Stimulated activated CD4-positive, alpha-beta T cell treated with anti-CD3 and anti-CD28 coated beads, Interleukin-12 subunit alpha, Interleukin-12 subunit beta, amount 100 ng/mL, for 48 hours (primary cell): Measurements from ENCODE around the gene DIP2C.
"Not testable (repeated sequence)": the region's sequence is repeated elsewhere in the genome, so short reads cannot be mapped to it uniquely, and the experiment has no call there.

ENCODE experiments used
- DNase-seq, 3 donors: peaks; one replicate each; pipeline ENCODE4 v3.0.0-alpha.2; 2020; ENCODE audit warnings: low read depth in 2 of 3, low spot score in 1 of 3

DIP2C gene

GRCh38 chr10:700183-700582, 10.7 kb upstream of the DIP2C start:
- not testable (repeated sequence) for DNase-seq

GRCh38 chr10:697097-697875, 7.8 kb upstream of the DIP2C start:
- DNase-seq = no peak

DNA sequence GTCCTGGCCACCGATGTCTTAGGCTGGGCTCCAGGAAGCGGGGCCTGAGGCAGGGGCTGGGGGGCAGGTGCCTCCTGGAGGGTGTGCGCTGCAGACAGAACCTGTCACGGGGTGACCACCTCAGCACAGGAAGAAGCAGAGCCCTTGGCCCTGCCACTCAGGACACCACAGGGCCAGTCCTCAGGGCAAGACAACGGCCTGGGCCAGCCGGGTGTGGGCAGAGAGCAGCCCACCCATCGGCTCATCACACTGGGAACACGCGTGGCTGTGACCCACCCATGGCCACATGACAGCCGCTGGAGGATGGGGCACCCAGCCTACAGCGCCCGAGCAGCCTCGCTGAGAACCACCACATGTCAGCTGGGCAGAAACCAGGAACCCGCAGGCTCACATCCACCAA, 5.9 kb upstream of the DIP2C start:
- no peak for DNase-seq

GRCh38 chr10:693506-693905, 4.0 kb upstream of the DIP2C start:
- DNase-seq = no peak

GRCh38 chr10:692682-693351, 3.3 kb upstream of the DIP2C start:
- DNase-seq = no peak

DNA sequence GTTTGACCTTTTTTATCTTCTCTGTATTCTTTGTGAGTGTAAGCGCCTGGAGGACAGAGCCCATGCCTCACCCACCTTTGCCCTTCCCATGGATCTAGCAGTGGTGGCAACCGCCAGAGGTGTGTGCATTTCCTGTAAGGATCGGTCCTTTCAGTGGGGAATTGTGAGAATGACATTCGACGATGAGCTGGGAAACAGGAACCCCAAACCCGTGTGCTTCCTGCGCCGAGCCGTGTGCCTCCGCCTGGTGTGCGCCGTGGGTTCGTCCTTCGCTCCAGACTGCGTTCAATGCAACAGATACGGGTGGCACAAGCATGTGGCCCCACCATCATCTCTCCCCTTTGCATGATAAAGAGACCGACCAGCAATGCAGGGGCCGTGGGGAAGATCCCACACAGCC, 1.7 kb upstream of the DIP2C start:
- DNase-seq = no peak

DNA sequence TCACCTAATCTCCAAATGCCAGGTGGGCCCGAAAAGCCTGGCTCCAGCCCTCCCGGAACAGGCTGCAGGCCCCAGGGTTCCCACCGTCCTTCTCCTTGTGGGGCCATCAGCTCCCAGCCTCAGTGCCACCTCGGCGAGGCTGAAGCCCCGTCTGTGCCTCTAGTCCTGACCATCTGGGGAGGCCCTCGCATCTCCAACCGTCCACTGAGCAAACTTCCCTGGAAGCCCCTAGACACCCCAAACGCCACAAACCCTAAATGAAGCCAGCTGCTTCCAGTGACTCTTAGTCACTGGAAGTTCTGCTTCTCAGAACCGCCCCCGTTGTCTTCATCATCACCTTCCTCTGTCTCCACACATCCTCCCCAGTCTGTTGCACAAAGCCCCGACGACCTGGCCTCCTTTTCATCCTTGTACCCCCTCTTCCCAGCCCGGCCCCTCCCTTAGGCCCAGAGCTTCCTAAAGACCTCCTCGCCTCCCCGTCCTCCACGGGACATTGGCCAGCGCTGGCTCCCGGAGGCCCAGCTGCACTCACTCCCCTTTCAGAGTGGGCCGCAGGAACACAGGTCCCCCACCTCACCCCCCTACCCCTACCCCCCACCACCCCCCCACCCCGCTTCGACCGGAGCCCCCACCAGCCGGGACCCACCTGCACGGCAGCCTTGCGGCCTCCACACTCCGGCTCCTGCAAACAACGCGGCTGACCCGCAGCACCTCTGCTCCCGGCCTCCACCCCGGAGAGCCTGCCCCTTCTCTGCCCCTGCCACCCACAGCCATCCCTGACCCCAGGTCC, 1.1 kb upstream of the DIP2C start:
- DNase-seq = no peak

GRCh38 chr10:689121-689451, 382 bp downstream of the DIP2C start:
- no peak for DNase-seq

DNA sequence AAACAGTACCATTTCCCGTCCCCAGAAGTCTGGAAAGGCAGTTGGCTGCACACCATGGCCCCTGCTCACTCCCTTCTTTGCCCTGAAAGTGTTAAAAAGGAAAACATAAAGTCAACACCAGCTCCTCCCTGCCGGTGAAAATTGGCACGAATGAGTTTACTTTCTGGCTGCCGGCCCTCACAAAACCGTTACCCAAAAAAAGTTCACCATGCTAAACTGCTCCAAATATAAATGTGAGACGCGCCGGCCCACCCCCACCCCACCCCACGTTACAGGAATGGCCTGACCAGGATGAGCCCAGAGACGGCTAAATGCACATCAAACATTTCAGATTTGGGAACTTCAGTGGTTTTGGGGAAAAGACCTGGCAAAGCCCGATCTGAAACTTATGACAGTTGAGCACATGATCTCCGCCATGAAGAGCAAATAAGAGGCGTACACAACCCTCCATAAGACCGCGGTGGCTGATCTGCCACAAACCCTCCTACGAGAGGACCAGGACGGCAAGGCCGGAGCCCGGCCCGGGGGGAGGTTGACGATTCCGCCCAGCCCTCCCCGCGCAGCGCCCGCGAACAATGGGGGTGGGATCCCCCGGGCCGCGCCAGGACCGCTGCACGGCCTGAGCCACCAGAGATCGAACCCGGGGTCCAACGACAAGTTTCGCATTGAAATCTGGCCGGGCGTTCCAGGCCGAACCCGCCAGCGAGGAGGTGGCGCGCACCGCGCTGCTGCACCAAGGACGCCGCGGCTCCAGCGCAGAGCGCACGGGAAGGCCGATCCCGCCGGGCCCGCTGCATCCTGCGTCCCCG, 952 bp downstream of the DIP2C start:
- no peak for DNase-seq

GRCh38 chr10:687583-688311, 1.7 kb downstream of the DIP2C start:
- DNase-seq = no peak

DNA sequence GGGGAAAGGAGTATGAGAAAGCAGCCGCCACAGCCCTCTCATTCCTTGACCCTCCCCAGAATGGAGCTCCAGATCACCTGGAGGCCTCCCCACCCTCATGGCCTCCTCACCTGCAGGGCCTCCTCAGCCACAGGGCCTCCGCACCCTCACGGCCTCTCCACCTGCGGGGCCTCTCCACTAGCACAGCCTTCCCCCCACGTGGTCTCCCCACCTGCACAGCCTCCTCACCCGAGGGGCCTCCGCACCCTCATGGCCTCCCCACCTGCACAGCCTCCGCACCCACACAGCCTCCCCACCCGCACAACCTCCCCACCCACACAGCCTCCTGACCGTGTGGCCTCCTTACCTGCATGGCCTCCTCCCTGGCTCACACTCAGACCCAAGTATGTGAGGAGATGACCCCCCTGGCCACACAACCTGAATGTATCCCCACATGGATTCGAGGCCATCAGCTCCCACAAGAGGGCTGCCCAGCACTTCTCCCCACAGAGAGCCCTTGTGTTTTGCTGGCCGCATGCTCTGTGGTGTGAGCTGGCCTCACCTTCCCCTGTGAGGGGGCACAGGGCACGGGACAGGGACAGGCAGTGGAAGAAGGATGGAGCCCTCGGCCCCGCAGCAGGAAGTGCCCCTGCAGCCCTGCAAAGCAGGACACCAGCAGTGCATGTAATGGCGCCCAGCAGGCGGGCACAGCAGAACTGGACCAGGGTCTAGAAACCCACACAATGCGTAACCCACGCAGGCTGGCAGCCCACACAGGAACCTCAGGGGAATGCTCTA, 3.1 kb downstream of the DIP2C start:
- no peak for DNase-seq

DNA sequence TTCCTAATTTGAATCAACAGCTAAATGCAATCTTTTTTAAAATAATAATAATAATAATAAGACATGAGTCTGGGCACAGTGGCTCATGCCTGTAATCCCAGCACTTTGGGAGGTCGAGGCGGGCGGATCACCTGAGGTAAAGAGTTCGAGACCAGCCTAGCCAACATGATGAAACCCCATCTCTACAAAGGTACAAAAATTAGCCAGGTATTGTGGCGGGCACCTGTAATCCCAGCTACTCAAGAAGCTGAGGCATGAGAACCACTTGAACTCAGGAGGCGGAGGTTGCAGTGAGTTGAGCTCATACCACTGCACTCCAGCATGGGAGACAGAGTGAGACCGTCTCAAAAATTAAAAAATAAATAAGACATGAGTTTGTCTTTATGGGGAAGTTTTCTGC, 3.9 kb downstream of the DIP2C start:
- DNase-seq = no peak

- no peak for DNase-seq
Observed at GRCh38 chr10:683448-684071, 5.9 kb downstream of the DIP2C start.

DNA sequence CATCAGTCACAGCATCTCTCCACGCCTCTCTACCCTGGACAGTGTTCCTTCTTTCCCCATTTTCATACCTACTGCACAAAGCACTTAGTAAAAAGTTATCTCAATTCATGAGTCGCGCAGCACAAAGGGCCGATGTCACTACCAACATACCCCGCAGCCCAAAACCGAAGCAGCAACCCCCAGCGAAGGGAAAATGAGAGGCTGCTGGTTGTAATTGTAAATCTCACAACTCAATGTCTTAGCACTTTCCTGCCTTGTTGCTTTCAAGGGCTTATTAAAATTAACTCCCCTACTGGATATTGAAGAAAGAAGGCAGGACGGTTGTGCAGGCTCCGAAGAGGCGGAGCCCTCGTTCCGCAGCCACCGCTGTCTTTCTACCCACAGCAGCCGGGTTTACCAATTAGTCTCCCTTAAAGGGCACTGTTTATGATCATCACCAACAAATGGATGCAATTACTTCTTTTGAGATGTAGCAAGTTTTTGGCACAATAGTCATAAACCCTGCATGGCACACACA, 6.5 kb downstream of the DIP2C start:
- no peak for DNase-seq

DNA sequence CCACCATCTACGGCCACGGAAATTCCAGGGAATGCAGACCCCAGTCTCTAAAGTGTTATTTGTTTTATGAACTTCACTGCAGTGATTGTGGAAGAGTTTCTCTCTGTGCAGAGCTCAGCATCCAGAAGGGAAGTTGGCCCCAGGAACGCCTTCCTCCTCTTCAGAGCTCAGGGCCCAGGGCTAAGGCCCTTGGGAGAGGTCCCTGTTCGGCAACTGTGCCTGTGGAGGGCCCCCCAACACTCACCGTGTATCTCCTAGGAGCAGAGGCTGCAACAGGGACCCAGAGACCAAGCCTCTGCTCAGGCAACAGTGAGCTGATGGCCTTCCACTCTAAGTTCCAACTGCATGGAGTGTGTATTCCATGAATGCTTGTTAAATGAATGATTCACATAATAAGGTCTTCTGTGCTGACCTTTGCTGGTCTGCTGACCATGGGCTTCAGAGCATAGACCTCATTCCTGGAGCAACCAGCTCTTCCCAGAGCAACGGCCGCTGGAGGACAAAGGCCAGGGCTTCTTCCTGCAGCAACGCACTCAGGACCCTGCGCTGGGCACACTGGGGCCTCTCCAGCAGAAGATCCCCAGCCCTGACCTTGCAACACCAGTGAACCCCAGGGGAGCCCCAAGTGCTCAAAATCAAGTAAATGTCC, 7.7 kb downstream of the DIP2C start:
- no peak for DNase-seq

GRCh38 chr10:680745-681144, 8.7 kb downstream of the DIP2C start:
- DNase-seq = no peak

- no peak for DNase-seq
Observed at GRCh38 chr10:680146-680545, 9.3 kb downstream of the DIP2C start.

DNA sequence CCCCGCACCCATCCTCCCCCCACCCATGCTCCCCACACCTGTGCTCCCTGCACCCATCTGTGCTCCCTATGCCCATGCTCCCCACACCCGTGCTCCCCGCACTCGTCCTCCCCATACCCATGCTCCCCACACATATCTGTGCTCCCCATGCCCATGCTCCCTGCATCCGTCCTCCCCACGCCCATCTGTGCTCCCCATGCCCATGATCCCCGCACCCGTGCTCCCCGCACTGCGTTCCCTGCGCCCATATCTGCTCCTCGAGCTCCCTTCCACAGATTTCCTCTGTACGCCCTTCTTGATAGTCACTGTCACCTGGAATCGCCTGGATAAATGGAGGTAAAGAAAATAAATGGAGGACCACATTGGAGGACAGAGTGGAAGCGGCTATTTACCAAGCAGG, 9.9 kb downstream of the DIP2C start:
- DNase-seq = no peak

- not testable (repeated sequence) for DNase-seq
Observed at GRCh38 chr10:678662-679005, 10.8 kb downstream of the DIP2C start.
